A549 (cell line): Measurements from ENCODE around the gene APOL3.
"Not testable (repeated sequence)": the region's sequence is repeated elsewhere in the genome, so short reads cannot be mapped to it uniquely, and the experiment has no call there.

Source experiments
- ATOH8 ChIP-seq: fragments of 250-450 bp; sonication (Bioruptor Pico); IDR thresholded peaks from 2 replicates; pipeline ENCODE4 v1.5.0; 2020; ENCODE audit warnings: low read depth, mild to moderate bottlenecking, moderate library complexity
- CEBPB ChIP-seq, 2 experiments: fragments of >200 bp in 1 of 2; sonication (Bioruptor Twin) in 1 of 2; formaldehyde crosslinking in 1 of 2; IDR thresholded peaks; 2 replicates each; pipeline ENCODE4 v1.6.1; 2012 to 2016
- CHD2 ChIP-seq: fragments of 150-350 bp; IDR thresholded peaks from 2 replicates; pipeline ENCODE4 v1.6.1; 2014; ENCODE audit warnings: low read length; ENCODE audit not compliant: partially characterized antibody
- CTCF ChIP-seq: fragments of >200 bp; sonication (Bioruptor Twin); formaldehyde crosslinking; IDR thresholded peaks from 3 replicates; pipeline ENCODE4 v1.5.1; 2016
- HDAC2 ChIP-seq: fragments of 200-600 bp; sonication (generic); IDR thresholded peaks from 2 replicates; pipeline ENCODE4 v1.6.1; 2016
- HOXA7 ChIP-seq: fragments of 250-450 bp; sonication (Bioruptor Pico); IDR thresholded peaks from 2 replicates; pipeline ENCODE4 v1.5.0; 2020; ENCODE audit warnings: mild to moderate bottlenecking, moderate library complexity
- MAFK ChIP-seq: fragments of 450-650 bp; IDR thresholded peaks from 2 replicates; pipeline ENCODE4 v1.6.1; 2014; ENCODE audit not compliant: partially characterized antibody
- POLR2A ChIP-seq: IDR thresholded peaks from 2 replicates; pipeline ENCODE4 v1.6.1; 2012; ENCODE audit warnings: mild to moderate bottlenecking, low read length
- RAD21 ChIP-seq, 2 experiments: fragments of >200 bp in 1 of 2; sonication (Bioruptor Twin) in 1 of 2; formaldehyde crosslinking in 1 of 2; IDR thresholded peaks in 1 of 2; conservative IDR thresholded peaks in 1 of 2; 2 replicates in 1 of 2; 3 replicates in 1 of 2; pipeline ENCODE4 v1.6.1; 2012 to 2018; ENCODE audit warnings: inconsistent platforms in 1 of 2
- RCOR1 ChIP-seq: fragments of 150-350 bp; IDR thresholded peaks from 2 replicates; pipeline ENCODE4 v1.6.1; 2014; ENCODE audit warnings: antibody characterized with exemption, low read length, low read depth
- REST ChIP-seq: fragments of 200-600 bp; sonication (generic); IDR thresholded peaks from 2 replicates; pipeline ENCODE4 v1.6.1; 2016; ENCODE audit warnings: antibody characterized with exemption, mild to moderate bottlenecking, moderate library complexity

GRCh38 chr22:36203441-36203840 lies 42.9 kb upstream of the APOL3 start:
- not testable (repeated sequence) for TF ChIP-seq RCOR1; POLR2A; CTCF; HDAC2; ATOH8 (CRISPR knock-in tag); RAD21 (conservative IDR thresholded peaks at IDR 0.05 in 1 of 2, IDR thresholded peaks at IDR 0.05 in 1 of 2); MAFK; CHD2; REST; CEBPB (IDR thresholded peaks at IDR 0.05); HOXA7 (CRISPR knock-in tag)
